Esophagus muscularis mucosa (tissue), 3 donors: ENCODE data around the gene OR7G3.

Experiments
- CTCF ChIP-seq, 3 experiments: fragments of 200-600 bp in 2 of 3; fragments of 450-650 bp in 1 of 3; sonication (generic) in 2 of 3; IDR thresholded peaks; one replicate each; pipeline ENCODE4 v1.5.1; 2017 to 2019; ENCODE audit warnings: antibody characterized with exemption in 3 of 3, mild to moderate bottlenecking in 2 of 3, moderate library complexity in 1 of 3
- POLR2A ChIP-seq: fragments of 450-650 bp; IDR thresholded peaks from one replicate; pipeline ENCODE4 v1.6.1; 2017; ENCODE audit warnings: antibody characterized with exemption, moderate library complexity, mild to moderate bottlenecking, low read depth

GRCh38 chr19:9144920-9145319 lies 18.2 kb upstream of the OR7G3 start:
- TF ChIP-seq CTCF (IDR thresholded peaks at IDR 0.05), result no peak
- TF ChIP-seq POLR2A, result no peak
